ENCODE measurements around the gene HS6ST2. TPM values are rescaled to one million over a fixed set of nuclear protein-coding genes. Genes with fewer than 3 reads are reported as not detected.

HS6ST2 gene
- total and polyA plus RNA-seq, 9 of the 15 experiments (the other 6 are each of a cell fraction or from before 2014, with no cell fraction given): not detected

DNA sequence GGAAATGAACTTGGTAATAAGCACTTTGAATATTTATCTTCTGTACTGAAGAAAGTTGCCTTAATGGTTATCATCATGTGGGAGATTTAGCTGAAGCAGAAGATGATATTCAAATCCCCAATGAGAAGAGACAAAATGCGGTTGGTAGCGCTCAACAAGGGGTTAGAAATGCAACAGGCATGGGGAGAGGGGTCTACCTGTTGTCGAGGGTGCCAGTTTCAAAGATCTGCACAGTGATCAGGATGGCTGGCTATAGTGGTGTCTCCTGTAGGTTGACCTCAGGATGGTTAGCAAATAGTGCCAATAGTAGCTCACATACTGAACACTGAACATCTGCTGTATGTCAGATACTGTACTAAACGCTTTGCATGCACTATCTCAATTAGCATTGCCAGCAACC is 7.0 kb upstream of the HS6ST2 start:
- Histone ChIP-seq H3K4me2 (ENCODE audit: insufficient read depth, low read length) (no peak overlapping the region), H3K9ac (ENCODE audit: insufficient read depth in 1 of 2, low read depth in 2 of 2, low read length in 2 of 2) (no peak overlapping the region), H3K27ac (ENCODE audit: extremely low read depth, low read depth, low read length) (no peak overlapping the region), H3K9me3 (replicated peaks; ENCODE audit: control insufficient read depth, insufficient read depth, low read depth, low read length) (no peaks in the 10 kb centered on the region), H3K27me3 (ENCODE audit: control insufficient read depth in 2 of 2, insufficient read depth in 2 of 2, low read length in 2 of 2) (no peaks in the 10 kb centered on the region), H3K36me3 (ENCODE audit: control insufficient read depth, insufficient read depth, low read length) (no peaks in the 10 kb centered on the region), H3K4me1 (replicated peaks in 1 of 2; ENCODE audit: control insufficient read depth in 2 of 2, insufficient read depth in 2 of 2, low read length in 2 of 2) (no peaks in the 10 kb centered on the region), H2AFZ (ENCODE audit: low read depth, low read length) (no peak overlapping the region), H3K4me3 (no peak overlapping the region), H4K20me1 (replicated peaks; ENCODE audit: control insufficient read depth, insufficient read depth, low read length) (no peaks in the 10 kb centered on the region), H3K79me2 (ENCODE audit: control insufficient read depth, insufficient read depth, low read length) (no peaks in the 10 kb centered on the region), H3K9me1 (ENCODE audit: control insufficient read depth, insufficient read depth, low read length) (no peaks in the 10 kb centered on the region)
- ChIA-PET POLR2A (interaction anchor here (0.6 kb wide), 1 partner anchor 344 kb away, joined by 3 read pairs; no protein-coding TSS in a partner anchor), CTCF (ENCODE audit: low intra/inter-chr PET ratio) (no interaction called here)
- BruUV-seq (replicated peaks): no TSS peak
- WGBS (ENCODE audit: insufficient coverage, low coverage, missing lambda C conversion rate): 0% methylated on average over 4 of the region's 4 CpGs
- in situ Hi-C loops (cut with MboI): no loop called here
- FAIRE-seq (no peak), DNase-seq (ENCODE audit: extremely low read depth in 1 of 4, low spot score in 3 of 4) (no peak), ATAC-seq (no peak)
- intact Hi-C loops (cut with micrococcal nuclease): no loop called here
- no peak for TF ChIP-seq TEAD4 (IDR thresholded peaks at IDR 0.05; ENCODE audit: low read length)
- no peak for TF ChIP-seq TEAD4 (CRISPR knock-in tag; IDR thresholded peaks at IDR 0.05; ENCODE audit: borderline replicate concordance)
- no peak for TF ChIP-seq SNRNP70 (optimal IDR thresholded peaks at IDR 0.05; ENCODE audit: low read depth, low read length)
- no peak for TF ChIP-seq ATF1 (CRISPR knock-in tag; IDR thresholded peaks at IDR 0.05)
- no peak for TF ChIP-seq ATF1 (tag; IDR thresholded peaks at IDR 0.05)
- no peak for TF ChIP-seq ZNF282 (CRISPR knock-in tag; IDR thresholded peaks at IDR 0.05)
- TF ChIP-seq, protein P1, sequence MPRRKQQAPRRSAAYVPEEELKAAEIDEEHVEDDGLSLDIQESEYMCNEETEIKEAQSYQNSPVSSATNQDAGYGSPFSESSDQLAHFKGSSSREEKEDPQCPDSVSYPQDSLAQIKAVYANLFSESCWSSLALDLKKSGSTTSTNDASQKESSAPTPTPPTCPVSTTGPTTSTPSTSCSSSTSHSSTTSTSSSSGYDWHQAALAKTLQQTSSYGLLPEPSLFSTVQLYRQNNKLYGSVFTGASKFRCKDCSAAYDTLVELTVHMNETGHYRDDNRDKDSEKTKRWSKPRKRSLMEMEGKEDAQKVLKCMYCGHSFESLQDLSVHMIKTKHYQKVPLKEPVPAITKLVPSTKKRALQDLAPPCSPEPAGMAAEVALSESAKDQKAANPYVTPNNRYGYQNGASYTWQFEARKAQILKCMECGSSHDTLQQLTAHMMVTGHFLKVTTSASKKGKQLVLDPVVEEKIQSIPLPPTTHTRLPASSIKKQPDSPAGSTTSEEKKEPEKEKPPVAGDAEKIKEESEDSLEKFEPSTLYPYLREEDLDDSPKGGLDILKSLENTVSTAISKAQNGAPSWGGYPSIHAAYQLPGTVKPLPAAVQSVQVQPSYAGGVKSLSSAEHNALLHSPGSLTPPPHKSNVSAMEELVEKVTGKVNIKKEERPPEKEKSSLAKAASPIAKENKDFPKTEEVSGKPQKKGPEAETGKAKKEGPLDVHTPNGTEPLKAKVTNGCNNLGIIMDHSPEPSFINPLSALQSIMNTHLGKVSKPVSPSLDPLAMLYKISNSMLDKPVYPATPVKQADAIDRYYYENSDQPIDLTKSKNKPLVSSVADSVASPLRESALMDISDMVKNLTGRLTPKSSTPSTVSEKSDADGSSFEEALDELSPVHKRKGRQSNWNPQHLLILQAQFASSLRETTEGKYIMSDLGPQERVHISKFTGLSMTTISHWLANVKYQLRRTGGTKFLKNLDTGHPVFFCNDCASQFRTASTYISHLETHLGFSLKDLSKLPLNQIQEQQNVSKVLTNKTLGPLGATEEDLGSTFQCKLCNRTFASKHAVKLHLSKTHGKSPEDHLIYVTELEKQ (CRISPR knock-in tag; IDR thresholded peaks at IDR 0.05): no peak
- no peak for TF ChIP-seq ZNF165 (CRISPR knock-in tag; IDR thresholded peaks at IDR 0.05; ENCODE audit: borderline replicate concordance)

All from K562 (cell line).